MV-4-11 (cell line): Measurements from ENCODE around the gene DOK3.

Experiments used
- DNase-seq: peaks from one replicate; lab custom pipeline; 2025; lab: John Stamatoyannopoulos, UW

Gene DOK3

DNA sequence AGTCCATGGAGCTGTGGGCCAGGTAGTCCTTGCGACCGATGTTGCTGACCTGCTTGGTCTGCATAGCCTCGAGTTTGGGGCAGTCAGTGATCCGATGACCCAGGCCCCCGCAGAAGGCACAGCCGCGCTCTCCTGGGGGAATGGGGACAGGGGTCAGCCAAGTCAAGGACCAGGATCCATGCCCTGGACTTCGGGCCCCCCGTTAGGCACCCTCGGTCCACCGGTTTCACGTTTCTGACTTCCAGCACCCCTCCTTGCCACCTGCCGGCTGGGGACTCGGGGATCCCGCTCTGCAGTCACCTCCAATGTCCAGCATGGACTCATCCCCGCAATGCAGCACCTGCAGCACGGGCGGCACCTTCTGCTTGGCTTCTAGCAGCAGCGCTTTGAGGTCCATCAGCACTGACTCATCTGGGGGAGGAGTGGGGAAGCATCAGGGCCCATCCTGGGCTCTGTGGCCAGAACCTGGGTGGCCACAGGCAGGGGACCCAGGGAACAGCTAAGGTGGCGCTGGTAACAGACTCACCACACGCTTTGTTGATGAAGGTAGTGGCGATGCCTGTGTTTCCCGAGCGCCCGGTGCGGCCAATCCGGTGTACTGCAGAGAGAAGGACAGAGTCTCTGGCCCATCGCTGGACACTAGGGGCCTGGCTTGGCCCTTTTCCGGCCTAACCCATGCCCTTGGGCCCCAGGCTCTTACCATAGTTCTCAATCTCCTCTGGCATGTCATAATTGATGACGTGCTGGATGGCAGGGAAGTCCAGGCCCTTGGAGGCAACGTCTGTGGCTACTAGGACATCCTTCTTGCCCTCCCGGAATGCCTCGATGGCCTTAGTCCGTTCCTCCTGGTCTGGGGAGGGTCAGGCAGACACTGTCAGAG is 2.4 kb upstream of the DOK3 start:
- no peak for DNase-seq

DNA sequence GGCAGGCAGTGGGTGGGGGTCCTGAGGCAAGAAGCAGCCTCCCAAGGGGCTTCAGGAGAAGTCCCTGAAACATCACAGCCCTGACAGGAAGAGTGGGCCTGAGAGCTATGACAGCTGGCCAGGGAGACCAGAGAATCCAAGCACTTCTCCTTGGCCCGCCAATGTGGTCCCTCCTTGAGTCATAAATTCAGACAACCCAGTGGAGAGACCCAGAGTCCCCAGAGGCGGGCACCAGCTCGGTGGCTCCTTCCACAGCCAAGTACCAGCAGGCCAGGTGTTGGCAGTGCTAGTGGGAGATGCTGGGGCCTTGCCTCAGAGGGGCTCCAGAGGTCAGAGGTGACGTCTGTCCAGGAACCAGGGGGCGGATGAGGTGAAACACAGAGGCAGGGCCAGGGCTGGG is 1.6 kb upstream of the DOK3 start:
- peak; percentile 48 for DNase-seq

DNA sequence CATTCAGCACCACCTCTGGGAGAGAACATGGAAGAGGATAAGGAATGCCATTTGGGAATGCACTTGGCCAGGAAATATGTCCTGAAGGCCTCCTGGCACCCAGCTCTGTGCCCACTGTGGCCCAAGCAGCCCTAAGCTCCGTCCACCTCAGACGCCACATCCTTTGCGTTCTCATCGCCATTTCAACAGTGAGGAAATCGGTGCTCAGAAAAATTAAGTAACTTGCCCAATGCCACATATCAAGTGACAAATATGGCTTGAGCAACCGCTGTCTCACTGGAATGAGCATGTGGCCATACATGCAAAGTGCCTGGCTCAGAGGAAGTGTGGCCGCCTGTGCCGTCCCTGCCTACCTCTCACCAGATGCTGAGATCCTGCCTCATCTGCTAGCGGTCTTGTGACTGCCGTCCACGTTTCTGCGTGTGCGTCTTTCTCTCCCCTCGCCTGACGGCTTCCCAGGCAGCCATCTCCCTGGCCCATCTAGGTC is 984 bp upstream of the DOK3 start:
- peak; percentile 96 for DNase-seq

DNA sequence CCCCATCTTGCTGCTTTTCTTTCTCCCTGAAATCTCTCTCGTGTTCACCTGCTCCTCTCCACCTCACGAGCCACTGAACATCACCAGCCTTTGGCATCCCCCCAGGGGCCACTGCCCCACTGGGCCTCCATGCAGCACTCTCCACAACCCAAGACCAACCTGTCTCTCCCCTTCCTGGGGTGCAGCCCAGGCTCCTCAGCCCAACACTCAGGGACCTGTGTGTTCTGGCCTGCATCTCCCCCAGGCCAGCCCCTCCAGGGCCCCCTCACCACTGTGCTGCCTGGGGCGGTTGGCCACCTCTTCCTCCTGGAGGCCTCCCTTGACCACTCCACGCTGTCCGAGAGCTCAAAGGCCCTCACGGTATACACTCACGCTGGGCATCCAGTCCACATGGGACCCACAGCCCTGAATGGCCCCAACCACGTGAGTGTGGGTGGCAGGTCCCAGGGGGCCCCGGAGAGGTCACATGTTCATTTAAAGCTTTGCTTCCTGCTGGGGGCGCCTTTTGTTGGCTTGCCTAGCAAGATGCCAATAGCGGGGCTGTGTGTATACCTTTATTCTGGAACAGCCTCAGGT is 453 bp upstream of the DOK3 start:
- peak; percentile 76 for DNase-seq

DNA sequence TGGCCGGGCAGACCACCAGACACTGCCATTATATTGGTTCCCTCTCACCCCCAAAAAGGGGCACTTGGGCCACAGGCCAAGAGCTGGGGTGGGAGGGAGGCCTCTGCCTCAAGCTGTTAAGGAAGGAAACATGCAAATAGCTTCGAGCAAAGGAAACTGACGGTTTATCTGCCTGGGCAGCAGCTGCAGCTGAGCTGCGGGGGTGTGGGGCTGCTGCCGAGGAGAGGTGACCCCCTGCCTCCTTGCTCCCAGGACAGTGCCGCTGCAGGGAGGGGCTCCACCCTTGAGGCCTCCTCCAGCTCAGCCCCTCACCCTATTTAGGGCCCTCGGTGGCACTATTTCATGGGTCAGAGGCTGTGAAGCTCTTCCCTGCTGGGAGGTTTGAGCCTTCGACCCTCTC is 789 bp downstream of the DOK3 start:
- DNase-seq, result peak; percentile 59

DNA sequence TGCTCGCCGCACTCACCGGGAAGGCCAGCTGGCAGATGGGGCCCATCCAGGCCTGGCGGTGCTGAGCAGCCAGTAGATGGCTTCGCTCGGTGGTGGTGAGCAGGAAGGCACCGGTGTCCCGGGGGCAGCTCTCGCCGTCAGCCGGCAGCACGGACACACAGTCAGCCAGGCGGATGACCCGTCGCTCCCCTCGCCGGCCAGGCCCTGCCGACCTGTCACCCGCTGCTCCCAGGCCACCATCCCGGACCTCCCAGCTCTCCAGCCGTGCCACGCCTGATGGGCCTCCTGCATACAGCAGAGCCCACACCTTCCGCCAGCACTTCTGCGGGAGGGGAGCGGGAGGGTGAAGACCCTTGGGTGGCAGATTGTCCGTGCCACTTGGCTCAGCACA is 1.4 kb downstream of the DOK3 start:
- no peak for DNase-seq

DNA sequence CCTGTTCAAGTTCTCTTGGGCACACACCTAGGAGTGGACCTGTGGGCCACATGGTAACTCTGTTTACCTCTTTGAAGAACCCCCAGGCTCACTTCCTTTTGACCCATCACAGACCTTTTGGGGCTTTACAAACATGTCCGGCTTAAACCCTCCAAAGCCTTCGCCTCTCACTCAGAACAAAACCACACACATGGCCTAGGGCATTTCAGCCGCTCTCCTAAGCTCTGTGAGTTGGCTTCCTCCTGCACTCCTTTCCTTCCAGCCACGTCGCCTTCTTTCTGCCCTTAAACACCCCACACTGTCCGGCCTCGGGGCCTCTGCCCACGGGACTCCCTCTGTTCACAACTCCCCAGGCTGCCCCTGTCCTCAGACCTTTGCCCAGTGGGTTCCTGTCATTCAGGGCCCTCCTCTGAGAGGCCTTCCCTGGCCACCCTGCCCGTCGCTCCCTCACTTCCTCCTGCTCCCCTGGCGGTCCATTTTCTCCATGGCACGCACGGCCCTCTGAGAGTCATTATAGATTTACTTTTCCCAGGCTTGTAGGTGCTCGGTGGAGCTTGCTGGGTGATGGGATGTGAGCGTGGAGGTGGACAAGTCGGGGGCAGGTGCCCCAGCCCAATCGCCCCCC is 1.9 kb downstream of the DOK3 start:
- peak; percentile 42 for DNase-seq

DNA sequence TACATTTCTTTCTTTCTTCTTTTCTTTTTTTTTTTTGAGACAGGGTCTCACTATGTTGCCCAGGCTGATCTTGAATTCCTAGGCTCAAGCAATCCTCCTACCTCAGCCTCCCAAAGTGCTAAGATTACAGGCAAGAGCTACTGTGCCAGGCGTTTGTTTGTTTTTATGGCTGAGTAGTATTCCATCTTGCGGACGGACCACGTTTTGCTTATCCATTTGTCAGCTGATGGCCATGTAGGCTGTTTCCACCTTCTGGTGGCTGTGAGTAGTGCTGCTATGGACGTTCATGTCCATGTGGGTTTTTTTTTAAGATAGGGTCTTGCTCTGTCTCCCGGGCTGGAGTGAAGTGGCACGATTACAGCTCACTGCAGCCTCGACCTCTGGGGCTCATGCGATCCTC is 2.5 kb downstream of the DOK3 start:
- peak; percentile 32 for DNase-seq

DNA sequence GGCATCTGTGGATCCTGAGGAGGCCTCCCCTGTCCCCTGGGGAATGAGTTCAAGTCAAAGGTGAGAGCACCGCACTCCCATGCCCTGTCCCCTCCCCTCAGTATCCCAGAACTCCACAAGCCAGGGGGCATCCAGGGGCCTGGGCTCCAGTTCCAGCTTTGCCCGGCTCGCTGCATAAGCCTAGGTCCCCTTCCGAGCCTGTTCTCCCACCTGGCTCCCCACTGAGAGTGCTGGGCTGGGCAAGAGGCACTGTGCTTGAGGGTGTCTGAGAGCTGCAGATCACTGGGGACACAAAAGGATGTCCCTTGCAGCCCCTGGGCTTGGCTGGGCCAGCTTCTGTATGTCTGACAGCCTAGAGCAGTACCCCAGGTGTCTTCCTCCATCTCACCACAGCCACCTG is 4.6 kb downstream of the DOK3 start:
- no peak for DNase-seq

DNA sequence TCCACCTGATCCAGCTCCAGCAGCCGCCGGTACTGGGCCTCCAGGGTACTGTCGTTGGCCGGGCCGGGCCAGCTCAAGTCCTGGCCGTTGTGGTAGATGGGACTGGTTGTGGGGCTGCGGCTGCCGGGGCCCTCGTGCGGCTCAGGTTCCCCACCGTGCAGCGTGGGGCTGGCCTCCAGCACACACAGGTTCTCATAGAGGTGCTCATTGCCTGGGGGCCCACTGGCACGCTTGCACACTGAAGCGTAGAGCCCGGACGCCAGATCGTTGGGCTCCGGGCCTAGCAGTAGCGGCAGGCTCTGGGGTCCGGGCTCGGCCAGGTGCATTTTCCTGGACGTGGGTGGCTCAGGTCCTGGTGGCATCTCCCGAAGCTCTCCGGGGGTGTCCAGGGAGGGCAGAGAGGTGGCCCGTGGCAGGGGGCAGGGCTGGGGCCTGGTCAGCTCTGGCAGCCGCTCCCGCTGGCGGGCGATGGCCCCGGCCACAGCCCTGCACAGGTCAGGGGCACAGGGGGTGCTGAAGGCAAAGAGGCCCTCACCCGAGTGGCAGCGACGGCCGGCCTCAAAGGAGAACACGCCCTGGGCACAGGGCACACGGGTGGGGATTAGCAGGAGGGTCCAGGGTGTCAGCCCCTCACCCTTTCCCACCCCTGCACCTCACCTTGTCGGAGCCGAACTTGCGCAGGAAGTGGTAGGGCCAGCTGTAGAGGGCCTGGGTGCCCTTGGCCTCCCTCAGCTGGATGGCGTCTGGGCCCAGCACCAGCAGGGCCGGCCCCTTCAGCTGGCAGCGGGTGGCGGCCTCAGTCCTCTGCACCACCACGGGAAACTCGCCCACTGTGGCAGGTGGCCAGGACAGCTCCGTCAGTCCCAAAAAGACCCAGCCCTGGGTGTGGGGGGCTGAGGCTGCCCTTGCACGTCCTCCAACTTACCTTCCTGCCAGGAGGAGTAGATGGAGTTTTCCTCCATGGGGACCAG is 5.3 kb downstream of the DOK3 start:
- no peak for DNase-seq

DNA sequence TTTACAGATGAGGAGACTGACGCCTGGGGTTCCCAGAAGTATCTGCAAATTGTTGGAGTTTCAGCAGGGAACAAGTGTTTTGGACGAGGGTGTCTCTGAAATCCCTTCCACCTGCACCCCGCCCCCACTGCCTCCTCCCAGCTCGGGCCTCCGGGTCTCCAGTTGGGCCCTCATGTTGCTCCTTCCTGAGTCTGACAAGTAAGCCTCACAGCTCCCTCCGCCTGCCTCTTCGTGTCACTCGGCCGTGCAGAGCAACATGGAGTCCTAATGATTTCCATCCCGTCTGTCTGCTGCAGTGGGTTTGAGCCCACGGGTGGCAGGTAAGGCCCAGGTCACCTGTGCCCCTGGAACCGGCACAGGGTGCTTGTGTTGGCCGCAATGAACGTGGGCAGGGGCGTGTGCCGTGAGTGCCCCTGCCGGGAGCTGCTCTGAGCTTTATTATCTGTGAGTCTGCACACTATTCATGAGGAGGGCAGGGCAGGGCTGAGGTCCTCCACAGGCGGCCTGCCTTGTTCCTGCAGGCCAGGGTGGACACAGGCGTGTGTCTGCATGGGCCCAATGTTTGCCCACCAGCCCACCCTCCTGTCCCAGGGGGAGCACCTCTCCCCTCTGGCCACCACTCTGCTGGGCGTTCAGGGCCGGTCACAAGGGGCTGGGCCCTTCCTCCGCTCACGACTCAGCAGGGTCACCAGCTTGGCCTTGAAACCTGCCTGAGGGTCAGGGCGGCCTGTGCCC is 6.1 kb downstream of the DOK3 start:
- DNase-seq, result no peak

DNA sequence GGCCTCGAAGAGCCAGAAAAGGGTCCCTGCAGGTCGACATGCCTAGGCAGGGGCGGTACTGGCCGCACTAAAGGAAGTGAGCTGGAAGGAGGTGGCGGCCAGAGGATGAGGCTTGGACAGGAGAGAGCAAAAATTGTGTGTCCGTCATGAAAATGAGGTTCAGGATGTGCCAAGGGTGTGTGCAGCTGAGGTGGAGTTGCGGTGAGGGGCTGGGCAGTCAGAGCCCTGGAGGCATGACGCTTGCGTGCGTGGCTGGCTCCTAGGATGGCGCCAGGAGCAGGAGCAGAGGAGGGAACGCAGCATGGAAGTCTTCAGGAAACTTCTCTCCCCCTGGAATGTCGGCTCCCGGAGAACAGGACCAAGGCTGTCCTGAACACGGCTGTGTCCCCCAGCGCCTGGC is 6.7 kb downstream of the DOK3 start:
- DNase-seq, result no peak

DNA sequence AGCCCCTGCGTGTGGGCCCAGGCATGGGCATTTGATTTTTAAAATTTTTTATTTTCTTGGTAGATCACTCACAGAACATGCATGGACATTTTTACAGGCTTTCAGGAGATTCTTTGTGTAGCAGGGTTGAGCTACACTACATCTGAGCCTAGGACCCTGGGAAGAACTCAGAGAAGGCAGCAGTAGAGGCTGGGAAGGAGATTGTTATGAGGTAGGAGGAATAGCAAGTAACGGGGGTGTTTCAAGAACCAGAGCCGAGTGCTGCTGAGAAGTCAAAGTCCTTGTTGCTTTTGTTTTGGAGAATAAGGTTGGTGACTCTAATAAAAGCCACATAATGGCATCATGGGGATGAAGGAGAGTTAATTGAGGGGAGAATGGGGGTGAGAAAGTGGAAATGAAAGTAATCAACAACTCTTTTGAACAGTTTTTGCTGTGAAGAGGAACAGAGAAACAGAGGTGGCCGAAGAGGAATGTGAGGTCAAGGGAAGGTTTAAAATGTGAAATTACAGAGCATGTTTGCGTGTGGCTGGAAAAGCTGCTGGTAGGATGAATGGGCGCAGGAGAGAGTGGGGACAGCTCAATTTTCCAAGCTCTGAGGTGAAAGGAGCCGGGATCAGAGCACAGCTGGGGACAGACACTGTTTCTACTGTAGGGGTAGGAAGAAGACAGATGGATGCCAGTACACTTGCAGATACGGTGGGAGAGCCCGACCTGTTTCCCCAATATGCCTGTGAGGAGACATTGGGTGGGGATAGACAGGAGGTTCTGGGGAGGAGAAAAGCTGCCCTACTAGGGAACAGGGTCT is 7.5 kb downstream of the DOK3 start:
- DNase-seq, result peak; percentile 90

DNA sequence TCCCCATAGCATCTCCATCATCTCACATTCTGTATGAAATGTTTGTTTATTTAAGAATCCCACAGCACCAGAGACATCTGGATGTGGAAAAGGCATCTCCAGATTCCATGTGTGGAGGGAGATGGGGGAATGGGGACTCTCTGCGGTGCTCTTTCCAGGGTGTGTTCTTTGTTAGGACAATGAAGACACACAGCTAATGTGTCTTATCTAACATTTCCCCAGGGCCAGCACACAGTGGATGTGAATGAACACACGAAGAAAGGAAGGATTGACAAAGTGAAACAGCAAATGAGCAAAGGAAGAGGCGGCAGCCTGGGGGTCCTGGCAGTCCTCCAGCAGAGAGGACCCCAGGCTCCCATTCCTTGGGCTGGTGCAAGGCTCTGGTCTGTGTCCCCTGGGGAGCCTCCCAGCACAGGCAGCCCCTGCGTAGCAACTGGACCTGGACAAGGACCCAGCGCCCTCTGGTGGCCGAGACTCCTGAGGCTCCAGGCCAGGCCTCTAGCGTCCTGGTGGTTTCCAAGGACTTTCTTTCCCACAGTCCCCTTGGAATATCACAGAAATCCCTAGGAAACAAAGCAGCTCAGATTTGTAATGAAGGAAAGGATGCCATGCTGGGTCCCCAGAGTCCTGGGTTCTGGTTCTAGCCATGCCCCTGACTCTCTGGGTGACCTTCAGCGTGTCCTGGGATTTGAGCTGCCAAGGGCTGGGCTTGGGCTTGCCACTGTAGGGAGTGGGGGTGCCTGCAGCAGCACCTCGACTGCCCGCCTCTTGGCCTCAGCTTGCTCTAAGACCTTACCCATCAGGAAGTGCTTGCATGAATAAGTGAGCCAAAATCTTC is 8.7 kb downstream of the DOK3 start:
- DNase-seq, result peak; percentile 74

DNA sequence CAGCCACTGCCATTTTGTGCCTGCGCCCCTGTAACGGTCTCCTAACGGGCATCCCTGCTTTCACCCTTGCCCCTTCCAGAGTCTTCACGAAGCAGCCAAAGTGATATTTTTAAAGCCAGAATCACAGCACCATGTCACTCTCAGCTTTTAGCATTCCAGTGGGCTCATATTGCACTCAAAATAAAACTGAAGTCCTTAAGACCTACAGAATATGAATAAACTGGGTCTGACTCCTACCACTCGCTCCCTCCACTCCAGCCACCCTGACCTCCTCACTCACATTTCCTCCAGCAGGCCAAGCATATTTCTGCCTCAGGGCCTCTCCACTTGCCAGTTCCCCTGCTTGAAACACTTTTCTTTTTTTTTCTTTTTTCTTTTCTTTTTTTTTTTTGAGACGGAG is 9.8 kb downstream of the DOK3 start:
- DNase-seq, result no peak

DNA sequence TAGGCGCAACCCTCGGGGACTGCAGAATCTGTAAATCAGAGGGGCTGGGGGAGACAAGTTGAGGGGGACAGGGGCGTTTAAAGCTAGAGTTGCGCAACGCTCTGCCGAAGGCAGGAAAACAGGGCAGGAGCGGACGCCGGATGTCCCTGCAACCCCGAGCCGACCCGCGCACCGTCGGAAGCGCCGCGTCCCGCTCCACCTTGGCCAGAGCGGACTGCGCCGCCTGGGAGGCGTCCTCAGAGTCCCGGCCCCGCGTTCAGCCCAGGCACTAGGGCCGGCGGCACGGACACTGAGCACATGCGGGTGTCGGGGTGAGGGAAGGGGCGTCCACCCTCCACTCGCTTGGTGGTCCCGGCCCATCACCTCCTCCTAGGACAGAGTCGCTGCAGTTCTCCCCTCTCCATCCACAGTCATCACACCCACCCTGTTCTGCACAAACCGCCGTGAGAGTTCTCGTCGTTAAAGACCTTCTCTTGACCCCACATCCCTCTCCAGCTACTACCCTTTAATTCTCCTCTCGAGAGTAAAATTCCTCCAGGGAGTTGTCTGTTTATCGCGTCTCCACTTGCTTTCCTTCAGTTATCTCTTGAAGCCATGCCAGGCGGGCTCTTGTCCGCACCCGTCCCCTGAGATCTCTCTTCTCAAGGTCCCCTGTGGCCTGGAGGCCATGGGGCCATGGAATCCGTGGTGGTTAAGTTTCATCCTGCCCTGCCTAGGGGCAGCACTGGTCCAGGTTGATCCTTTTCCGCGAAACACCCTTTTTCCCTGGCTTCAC is 11.4 kb downstream of the DOK3 start:
- DNase-seq, result no peak

DNA sequence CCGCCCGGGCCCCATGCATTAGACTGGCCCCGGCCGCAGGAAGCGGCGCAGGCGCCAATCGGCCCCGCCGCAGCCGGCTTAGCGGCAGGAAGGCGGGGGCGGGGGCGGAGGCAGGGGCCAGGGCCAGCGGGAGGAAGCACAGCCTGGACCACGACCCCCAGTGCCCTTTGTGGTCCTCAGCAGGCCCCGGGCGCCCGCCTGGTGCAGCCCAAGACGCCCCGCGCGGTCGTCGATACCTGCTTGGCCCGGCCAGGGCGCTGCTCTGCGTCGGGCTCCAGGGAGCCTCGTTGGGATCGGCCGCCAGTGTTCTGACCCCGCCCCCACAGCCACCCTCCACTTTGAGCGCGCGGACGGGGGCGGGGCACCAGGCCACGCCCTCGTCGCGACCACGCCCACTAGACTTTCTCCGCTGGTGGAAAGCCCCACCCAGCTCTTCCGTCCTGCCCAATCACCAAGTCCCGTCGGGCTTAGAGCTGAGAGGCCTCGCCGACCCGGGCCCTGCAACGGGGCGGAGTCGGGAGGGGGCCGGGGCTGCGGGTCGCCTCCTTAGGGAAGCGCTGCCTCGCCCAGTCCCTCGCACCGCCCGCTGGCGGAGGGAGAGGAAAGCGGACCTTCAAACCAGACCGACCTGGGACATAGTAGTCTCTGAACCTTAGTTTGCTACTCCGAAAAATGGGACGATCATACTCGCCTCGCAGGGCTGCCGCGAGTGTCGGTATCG is 12.2 kb downstream of the DOK3 start, which contains the start of gene PDLIM7:
PDLIM7 (minus strand) TSS at position 313 of the 721 bp plus-strand sequence. CDS start 1,092 bp downstream, outside the sequence.
- peak; percentile 96 for DNase-seq
